HCT116 (cell line): ENCODE measurements around the gene GATAD2A. TPM values are rescaled to one million over a fixed set of nuclear protein-coding genes. Genes with fewer than 3 reads are reported as not detected.

Experiments
- ATAC-seq: fragments of 200-7000 bp; cut with Tn5 transposase; 2 replicates; pipeline ENCODE4 v1.9.1; 2020; ENCODE audit warnings: mild to moderate bottlenecking, moderate library complexity
- BruUV-seq: library from RNA; stranded (reverse); fragments of 400-500 nt; replicated peaks from 2 replicates; lab custom pipeline; 2021; lab: Mats Ljungman, UMichigan
- CTCF ChIA-PET: fragments of 300-600 bp; sonication (Branson Sonifier 250); formaldehyde crosslinking; loops from one replicate; lab custom pipeline; 2021; ENCODE audit warnings: antibody characterized with exemption; lab: Charles Lee
- POLR2A ChIA-PET: fragments of 300-600, 350-600 bp; sonication (Branson Sonifier 250); formaldehyde crosslinking; loops from one replicate; lab custom pipeline; 2021; ENCODE audit warnings: antibody characterized with exemption; lab: Charles Lee
- RAD21 ChIA-PET, 2 experiments: fragments of 300-600 bp; sonication (Branson Sonifier 250); formaldehyde crosslinking; loops; one replicate each; lab custom pipeline; 2023; ENCODE audit warnings: low total read pairs in 2 of 2; ENCODE audit not compliant: uncharacterized antibody in 2 of 2, unreplicated experiment in 2 of 2, low non-redundant PET in 1 of 2; lab: Charles Lee
- DNase-seq: peaks from one replicate; pipeline ENCODE4 v3.0.0-alpha.2; 2010; ENCODE audit warnings: low read depth, low spot score
- H2AFZ ChIP-seq: fragments of 200-600 bp; shearing (Covaris generic), sonication (generic); 2 replicates; pipeline ENCODE4 v1.6.1; 2017; ENCODE audit warnings: low read depth, mixed run types, mixed read lengths, antibody characterized with exemption, low read length; ENCODE audit not compliant: poor library complexity, severe bottlenecking
- H3K27ac ChIP-seq: 2 replicates; pipeline ENCODE4 v1.5.1; 2012; ENCODE audit warnings: low read depth, low read length
- H3K27me3 ChIP-seq: fragments of 200-600 bp; sonication (generic); 2 replicates; pipeline ENCODE4 v1.6.1; 2016; ENCODE audit warnings: mixed run types, low read length, mixed read lengths; ENCODE audit not compliant: insufficient read depth
- H3K36me3 ChIP-seq, 2 experiments: fragments of 200-500 bp in 1 of 2; fragments of 200-600 bp in 1 of 2; sonication (Bioruptor generic) in 1 of 2; sonication (generic) in 1 of 2; 2 replicates each; pipeline versions ENCODE4 v1.5.1 to v1.6.1; 2014 to 2016; ENCODE audit warnings: low read length in 2 of 2, inconsistent platforms in 1 of 2, mixed read lengths in 1 of 2, mixed run types in 1 of 2; ENCODE audit not compliant: insufficient read depth in 2 of 2, control insufficient read depth in 1 of 2
- H3K4me1 ChIP-seq, 2 experiments: fragments of 200-600 bp in 1 of 2; sonication (generic) in 1 of 2; 2 replicates each; pipeline versions ENCODE4 v1.5.1 to v1.6.1; 2012 to 2017; ENCODE audit warnings: low read length in 2 of 2, inconsistent platforms in 1 of 2, mild to moderate bottlenecking in 1 of 2, mixed read lengths in 1 of 2, mixed run types in 1 of 2, moderate library complexity in 1 of 2; ENCODE audit not compliant: insufficient read depth in 2 of 2, control insufficient read depth in 1 of 2
- H3K4me2 ChIP-seq: fragments of 200-600 bp; sonication (generic); 2 replicates; pipeline ENCODE4 v1.6.1; 2017; ENCODE audit warnings: mixed run types, low read length, mixed read lengths
- H3K4me3 ChIP-seq, 2 experiments: fragments of 200-600 bp in 1 of 2; sonication (generic) in 1 of 2; replicated peaks in 1 of 2; 2 replicates each; pipeline ENCODE4 v1.5.1; 2011 to 2016; ENCODE audit warnings: low read length in 2 of 2, control low read depth in 1 of 2, low read depth in 1 of 2, mild to moderate bottlenecking in 1 of 2, mixed read lengths in 1 of 2, mixed run types in 1 of 2
- H3K79me2 ChIP-seq: fragments of 200-600 bp; sonication (generic); 2 replicates; pipeline ENCODE4 v1.6.1; 2017; ENCODE audit warnings: mild to moderate bottlenecking, mixed run types, low read length, moderate library complexity, mixed read lengths; ENCODE audit not compliant: insufficient read depth
- H3K9ac ChIP-seq: fragments of 200-600 bp; sonication (generic); 2 replicates; pipeline ENCODE4 v1.6.1; 2016; ENCODE audit warnings: low read length, mixed read lengths
- H3K9me2 ChIP-seq: fragments of 200-600 bp; sonication (generic), shearing (Covaris generic); 2 replicates; pipeline ENCODE4 v1.6.1; 2017; ENCODE audit warnings: mixed run types, mild to moderate bottlenecking, moderate library complexity; ENCODE audit not compliant: insufficient read depth
- H3K9me3 ChIP-seq, 2 experiments: fragments of 200-500 bp in 1 of 2; fragments of 200-600 bp in 1 of 2; sonication (Bioruptor generic) in 1 of 2; sonication (generic) in 1 of 2; 2 replicates each; pipeline ENCODE4 v1.6.1; 2014 to 2017; ENCODE audit warnings: low read length in 2 of 2, mixed read lengths in 2 of 2, inconsistent platforms in 1 of 2, low read depth in 1 of 2, mild to moderate bottlenecking in 1 of 2, mixed run types in 1 of 2, moderate library complexity in 1 of 2; ENCODE audit not compliant: control insufficient read depth in 1 of 2, insufficient read depth in 1 of 2
- H4K20me1 ChIP-seq: fragments of 200-600 bp; sonication (generic), shearing (Covaris generic); 2 replicates; pipeline ENCODE4 v1.6.1; 2017; ENCODE audit warnings: mixed run types, mild to moderate bottlenecking, moderate library complexity; ENCODE audit not compliant: insufficient read depth
- CEBPB ChIP-seq: IDR thresholded peaks from 2 replicates; pipeline ENCODE4 v1.6.1; 2012; ENCODE audit warnings: low read depth
- EZH2phosphoT487 ChIP-seq: fragments of 200-600 bp; IDR thresholded peaks from 2 replicates; pipeline ENCODE4 v1.6.1; 2018; ENCODE audit warnings: antibody characterized with exemption, borderline replicate concordance
- POLR2A ChIP-seq: IDR thresholded peaks from 2 replicates; pipeline ENCODE4 v1.7.0; 2011; ENCODE audit warnings: borderline replicate concordance; ENCODE audit not compliant: insufficient read depth, insufficient read length; ENCODE audit errors: extremely low read depth
- POLR2AphosphoS5 ChIP-seq: IDR thresholded peaks from 2 replicates; pipeline ENCODE4 v1.6.1; 2011; ENCODE audit warnings: mild to moderate bottlenecking, low read depth, low read length, moderate library complexity
- RAD21 ChIP-seq: IDR thresholded peaks from 2 replicates; pipeline ENCODE4 v1.6.1; 2012; ENCODE audit warnings: low read depth, mild to moderate bottlenecking
- SIN3A ChIP-seq: IDR thresholded peaks from 2 replicates; pipeline ENCODE4 v1.6.1; 2012; ENCODE audit warnings: low read depth
- TCF7L2 ChIP-seq: IDR thresholded peaks from 2 replicates; pipeline ENCODE4 v1.7.0; 2011; ENCODE audit warnings: borderline replicate concordance, inconsistent platforms; ENCODE audit not compliant: insufficient read depth, insufficient read length; ENCODE audit errors: extremely low read depth
- ZBTB33 ChIP-seq: IDR thresholded peaks from 2 replicates; pipeline ENCODE4 v1.6.1; 2011; ENCODE audit warnings: mild to moderate bottlenecking, low read length, moderate library complexity; ENCODE audit not compliant: insufficient replicate concordance; ENCODE audit errors: extremely low read depth
- intact Hi-C: fragments of 100-400 bp; cut with micrococcal nuclease; formaldehyde crosslinking; loops from 2 replicates; pipeline ENCODE4 v1.10.0; 2022
- total RNA-seq: library from RNA; stranded (reverse); gene quantifications from one replicate; pipeline ENCODE4 v1.2.1, GENCODE V29; 2021; ENCODE audit not compliant: unreplicated experiment

GATAD2A gene
- total RNA-seq, 1 experiment from 2014 or later, result 130 TPM

- DNase-seq, result no peak
- Histone ChIP-seq H3K9me2 (no peaks in the 10 kb centered on the region), H4K20me1 (peaks cover 6% of the 10 kb centered on the region; the same call in 1 of the 2 replicates), H2AFZ (no peak overlapping the region), H3K27ac (no peak overlapping the region), H3K9ac (no peak overlapping the region), H3K4me2 (no peak overlapping the region), H3K9me3 (peaks cover 10 to 13% of the 10 kb centered on the region in 2 experiments; a peak in 3 of 4 replicates), H3K4me3 (no peak overlapping the region), H3K27me3 (no peaks in the 10 kb centered on the region), H3K4me1 (peaks cover 0 to 17% of the 10 kb centered on the region in 2 experiments; a peak in 2 of 4 replicates), H3K79me2 (peaks cover 98% of the 10 kb centered on the region)
- BruUV-seq, result no TSS peak
- ChIA-PET CTCF (no interaction called here), POLR2A (no interaction called here)
- no peak for TF ChIP-seq SIN3A
- no peak for TF ChIP-seq POLR2AphosphoS5
- no peak for TF ChIP-seq EZH2phosphoT487
- TF ChIP-seq POLR2A, result no peak
- TF ChIP-seq, all 23 proteins: peak for 0
- intact Hi-C loops, result no loop called here
- RAD21 ChIA-PET, result no interaction called here
- peaks cover 12 to 43% of the 10 kb centered on the region in 2 experiments for H3K36me3 ChIP-seq
- no peak for ATAC-seq
Observed at GRCh38 chr19:19463348-19464117, 58.1 kb downstream of the GATAD2A start.

- ATAC-seq (0 out of 2 replicates have a peak, but pooled peaks have one; percentile 26), DNase-seq (no peak)
- peaks cover 12 to 50% of the 10 kb centered on the region in 2 experiments for H3K36me3 ChIP-seq
- intact Hi-C loops, result no loop called here
- 0 out of 2 replicates have a peak overlapping the region, but pooled peaks have one; percentile 2 for H3K27ac ChIP-seq
- H3K9ac ChIP-seq, result no peak overlapping the region
- POLR2A ChIA-PET, result no interaction called here
- no peak overlapping the region for H3K4me2 ChIP-seq
- no TSS peak for BruUV-seq
- peaks cover 98% of the 10 kb centered on the region for H3K79me2 ChIP-seq
- peaks cover 6% of the 10 kb centered on the region; the same call in 1 of the 2 replicates for H4K20me1 ChIP-seq
- no peak overlapping the region for H3K4me3 ChIP-seq
- H3K4me1 ChIP-seq, result peaks cover 0 to 17% of the 10 kb centered on the region in 2 experiments; a peak in 2 of 4 replicates
- H2AFZ ChIP-seq, result no peak overlapping the region
- H3K9me3 ChIP-seq, result peaks cover 13 to 19% of the 10 kb centered on the region in 2 experiments; a peak in 3 of 4 replicates
- no peak for TF ChIP-seq RAD21
- no peak for TF ChIP-seq TCF7L2
- no peak for TF ChIP-seq CEBPB
- TF ChIP-seq EZH2phosphoT487, result no peak
- TF ChIP-seq ZBTB33, result no peak
- no peak for TF ChIP-seq POLR2A
- RAD21 ChIA-PET, result no interaction called here
- no peaks in the 10 kb centered on the region for H3K9me2 ChIP-seq
- no peaks in the 10 kb centered on the region for H3K27me3 ChIP-seq
- CTCF ChIA-PET, result no interaction called here
Observed at GRCh38 chr19:19464339-19465098, 59.0 kb downstream of the GATAD2A start.
